T-helper 17 cell (primary cell): ENCODE data around the gene BRMS1. TPM values are rescaled to one million over a fixed set of nuclear protein-coding genes. Genes with fewer than 3 reads are reported as not detected.
"Not testable (repeated sequence)": the region's sequence is repeated elsewhere in the genome, so short reads cannot be mapped to it uniquely, and the experiment has no call there.

ENCODE experiments used
- ATAC-seq: fragments of 150-1000 bp; cut with Tn5 transposase; 2 replicates; pipeline ENCODE4 v1.10.0; 2021; ENCODE audit warnings: mild to moderate bottlenecking, moderate library complexity
- DNase-seq, 3 donors: peaks; one replicate each; pipeline versions ENCODE4 v3.0.0 to v3.0.0-alpha.2; 2020 to 2021
- H3K9me3 ChIP-seq: one replicate; pipeline ENCODE4 v1.7.0; 2013; ENCODE audit warnings: low read length, mild to moderate bottlenecking; ENCODE audit not compliant: control insufficient read depth, poor library complexity, severe bottlenecking
- H3K27ac Mint-ChIP-seq: one replicate; pipeline ENCODE4 v1.8.0; 2022; ENCODE audit warnings: mild to moderate bottlenecking, moderate library complexity, mixed read lengths
- H3K27me3 Mint-ChIP-seq: one replicate; pipeline ENCODE4 v1.8.0; 2022; ENCODE audit warnings: mixed read lengths
- H3K36me3 Mint-ChIP-seq: one replicate; pipeline ENCODE4 v1.8.0; 2022; ENCODE audit warnings: low read depth, mixed read lengths
- H3K4me1 Mint-ChIP-seq: one replicate; pipeline ENCODE4 v1.8.0; 2022; ENCODE audit warnings: mild to moderate bottlenecking, mixed read lengths
- H3K4me3 Mint-ChIP-seq: one replicate; pipeline ENCODE4 v1.8.0; 2022; ENCODE audit warnings: mild to moderate bottlenecking, moderate library complexity, mixed read lengths
- total RNA-seq, 4 donors: library from RNA in 2 of 4; stranded (reverse) in 2 of 4; gene quantifications; one replicate each; pipeline ENCODE4 v1.2.3 and lab custom pipeline; 2022 to 2026

Gene BRMS1, protein sequence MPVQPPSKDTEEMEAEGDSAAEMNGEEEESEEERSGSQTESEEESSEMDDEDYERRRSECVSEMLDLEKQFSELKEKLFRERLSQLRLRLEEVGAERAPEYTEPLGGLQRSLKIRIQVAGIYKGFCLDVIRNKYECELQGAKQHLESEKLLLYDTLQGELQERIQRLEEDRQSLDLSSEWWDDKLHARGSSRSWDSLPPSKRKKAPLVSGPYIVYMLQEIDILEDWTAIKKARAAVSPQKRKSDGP
- 10 to 100 TPM; 44.3 to 53.9 TPM for total RNA-seq
- total RNA-seq (lab: John Stamatoyannopoulos, UW), result 49.6 to 90.5 reads per million in 2 donors

DNA sequence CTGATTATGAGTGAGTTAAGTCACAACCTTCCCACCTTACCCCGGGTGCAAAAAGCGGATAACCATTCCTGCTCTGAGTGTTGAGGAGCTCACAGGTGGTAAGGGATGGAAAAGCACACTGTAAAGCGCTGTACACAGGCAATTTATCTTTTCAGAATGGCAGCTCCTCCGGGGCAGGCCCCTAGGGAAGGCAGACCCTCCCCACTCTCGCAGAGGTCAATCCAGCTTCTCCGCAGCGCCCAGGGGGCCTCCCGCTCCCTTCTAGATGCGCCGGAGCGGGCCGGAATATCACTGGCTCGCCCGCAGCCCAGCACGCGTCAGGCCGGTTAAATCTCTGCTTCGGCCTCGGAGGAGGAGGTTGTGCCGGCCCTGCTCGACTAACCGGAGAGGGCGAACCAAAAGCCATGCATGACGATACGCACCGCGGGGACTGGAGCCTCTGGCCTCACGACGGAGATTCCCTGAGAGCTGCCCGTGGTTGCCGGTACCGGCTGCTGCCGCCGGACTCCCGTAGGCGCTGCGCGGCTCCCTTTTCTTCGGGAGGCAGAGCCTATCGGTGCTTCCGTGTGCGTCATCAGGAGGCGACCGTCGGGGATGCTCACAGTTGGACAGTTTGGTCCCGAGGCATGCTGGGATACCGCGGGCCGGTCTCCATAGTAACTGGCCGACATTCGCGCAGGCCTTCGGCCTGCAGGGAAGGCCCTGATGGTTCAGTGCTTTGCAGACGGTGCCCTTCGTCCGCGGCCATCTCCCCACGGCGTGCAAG is at the start of gene BRMS1:
Gene BRMS1, minus strand, starts transcription at position 555 of the 766 bp plus-strand sequence. CDS start 2,870 bp downstream, outside the sequence.
- Mint-ChIP-seq H3K27ac (peak within 1 kb of the TSS; percentile 98), H3K4me1 (peaks cover 41% of the 10 kb centered on the region), H3K27me3 (no peaks in the 10 kb centered on the region), H3K4me3 (peak within 1 kb of the TSS; percentile 96), H3K36me3 (peaks cover 9% of the 10 kb centered on the region)
- no peaks in the 10 kb centered on the region for H3K9me3 ChIP-seq
- DNase-seq (peak; percentile 89 to 90 (median 89)), ATAC-seq (peak; percentile 88)

DNA sequence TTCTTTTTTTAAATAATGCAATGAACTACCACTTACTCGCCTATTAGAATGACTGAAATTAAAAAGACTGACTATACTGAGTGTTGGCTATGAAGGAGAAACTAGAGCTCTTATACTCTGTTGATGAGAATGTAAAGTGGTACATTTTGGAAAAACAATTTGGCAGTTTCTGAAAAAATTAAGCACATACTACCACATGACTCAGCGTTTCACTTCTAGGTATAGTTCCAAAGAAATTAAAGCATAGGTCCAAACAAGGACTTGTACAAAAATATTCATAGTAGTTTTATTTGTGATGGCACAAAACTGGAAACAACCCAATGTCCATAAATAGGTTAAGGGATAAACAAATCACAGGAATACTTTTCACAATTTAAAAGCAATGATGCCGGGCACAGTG is 49.0 kb upstream of the BRMS1 start:
- no peak for ATAC-seq
- no peaks in the 10 kb centered on the region for H3K36me3 Mint-ChIP-seq
- H3K4me3 Mint-ChIP-seq, result no peak overlapping the region
- no peaks in the 10 kb centered on the region for H3K9me3 ChIP-seq
- peaks cover 3% of the 10 kb centered on the region for H3K4me1 Mint-ChIP-seq
- DNase-seq, result no peak
- peaks cover 8% of the 10 kb centered on the region for H3K27me3 Mint-ChIP-seq
- no peak overlapping the region for H3K27ac Mint-ChIP-seq

DNA sequence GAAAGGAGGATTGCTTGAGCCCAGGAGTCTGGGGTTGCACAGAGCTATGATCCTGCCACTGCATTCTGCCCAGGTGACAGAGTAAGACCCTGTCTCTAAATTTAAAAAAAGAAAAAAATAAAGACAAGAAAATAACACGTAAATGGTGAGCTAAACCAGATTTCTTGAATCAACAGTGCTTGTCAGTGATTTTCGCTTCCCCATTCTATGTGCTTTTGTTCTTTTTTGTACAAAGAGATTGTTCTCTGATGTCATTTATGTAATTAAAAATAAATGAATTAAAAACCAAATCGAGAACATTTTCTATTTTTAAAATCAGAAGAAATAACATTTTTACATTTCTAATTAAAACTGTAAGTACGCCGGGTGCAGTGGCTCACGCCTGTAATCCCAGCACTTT is 46.4 kb upstream of the BRMS1 start:
- Mint-ChIP-seq H3K27me3 (peaks cover 8% of the 10 kb centered on the region), H3K4me1 (peaks cover 4% of the 10 kb centered on the region), H3K27ac (no peak overlapping the region), H3K4me3 (no peak overlapping the region), H3K36me3 (no peaks in the 10 kb centered on the region)
- ATAC-seq, result no peak
- DNase-seq, result no peak
- H3K9me3 ChIP-seq, result no peaks in the 10 kb centered on the region

DNA sequence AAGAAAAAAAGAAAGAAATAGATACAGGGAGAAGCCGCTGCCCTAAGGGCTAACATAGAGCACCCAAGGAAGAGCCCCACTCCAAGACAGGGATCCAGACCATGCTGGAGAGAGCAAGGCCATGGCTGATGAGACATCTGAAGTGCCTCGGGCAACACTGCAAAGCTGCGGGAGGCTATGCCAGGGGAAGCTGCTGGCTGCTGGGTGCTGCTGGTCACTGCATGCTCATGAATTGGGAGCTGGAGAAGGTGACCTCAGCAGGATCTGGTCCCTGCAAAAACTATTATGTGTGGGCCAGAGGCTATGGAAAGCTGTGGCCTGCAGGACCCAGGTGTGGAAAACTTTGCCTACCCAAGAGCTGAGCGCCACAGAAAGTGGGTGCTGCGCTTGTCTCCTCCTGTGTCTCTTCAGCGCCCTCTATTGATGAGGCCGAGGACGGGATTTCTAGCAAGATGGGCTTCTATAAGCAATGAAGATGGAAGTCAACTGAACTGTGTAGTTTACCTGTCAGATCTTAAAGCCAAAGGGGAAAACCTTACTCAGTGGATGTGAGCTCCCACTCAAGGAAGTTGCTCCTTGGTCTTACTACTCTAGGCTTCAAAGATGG is 44.0 kb upstream of the BRMS1 start:
- H3K9me3 ChIP-seq, result no peaks in the 10 kb centered on the region
- no peak overlapping the region for H3K27ac Mint-ChIP-seq
- DNase-seq (peak in 2 of 3 donors; percentile 37 to 61), ATAC-seq (peak; percentile 75)
- H3K36me3 Mint-ChIP-seq, result no peaks in the 10 kb centered on the region
- peaks cover 8% of the 10 kb centered on the region for H3K4me1 Mint-ChIP-seq
- no peak overlapping the region for H3K4me3 Mint-ChIP-seq
- peaks cover 4% of the 10 kb centered on the region for H3K27me3 Mint-ChIP-seq

DNA sequence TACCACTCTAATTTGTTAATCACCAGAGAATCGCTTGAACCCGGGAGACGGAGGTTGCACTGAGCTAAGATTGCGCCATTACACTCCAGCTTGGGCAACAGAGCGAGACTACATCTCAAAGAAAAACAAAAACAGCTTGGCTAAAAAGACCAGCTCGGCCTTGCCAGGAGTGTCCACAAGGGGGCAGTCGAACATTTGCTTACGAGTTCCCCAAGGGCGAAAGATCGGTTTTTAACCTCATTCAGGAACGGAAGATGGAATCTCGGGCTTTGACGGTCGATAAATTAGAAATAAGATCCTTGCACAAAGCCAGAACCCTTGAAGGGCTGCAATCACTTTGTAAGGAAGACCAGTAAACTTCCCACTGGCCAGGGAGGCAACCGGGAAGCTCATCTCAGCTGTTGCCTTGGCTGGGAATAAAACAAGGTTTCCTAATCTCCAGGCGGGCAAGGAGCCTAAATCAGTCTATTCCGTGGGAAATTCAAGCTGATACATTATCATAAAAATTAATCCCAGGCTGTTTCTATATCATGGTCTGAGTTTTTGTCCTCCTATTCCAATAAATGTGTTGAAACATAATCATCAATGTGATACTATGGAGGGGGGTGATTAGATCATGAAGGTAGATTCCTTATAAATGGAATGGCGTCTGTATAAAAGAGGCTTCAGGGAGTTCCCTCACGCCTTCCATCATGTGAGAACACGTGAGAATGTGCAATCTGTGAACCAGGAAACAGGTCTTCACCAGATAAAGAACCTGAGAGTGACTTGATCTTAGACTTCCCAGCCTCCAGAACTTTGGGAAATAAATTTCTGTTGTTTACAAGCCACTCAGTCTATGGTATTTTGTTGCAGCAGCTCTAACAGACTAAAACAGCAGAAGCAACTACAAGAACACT is 41.5 kb upstream of the BRMS1 start:
- no peaks in the 10 kb centered on the region for H3K36me3 Mint-ChIP-seq
- H3K4me1 Mint-ChIP-seq, result peaks cover 8% of the 10 kb centered on the region
- no peaks in the 10 kb centered on the region for H3K9me3 ChIP-seq
- H3K4me3 Mint-ChIP-seq, result peak overlapping the region; percentile 43
- no peak overlapping the region for H3K27ac Mint-ChIP-seq
- H3K27me3 Mint-ChIP-seq, result no peaks in the 10 kb centered on the region
- ATAC-seq, result peak; percentile 82
- DNase-seq, result peak; percentile 54 to 76 (median 55)

DNA sequence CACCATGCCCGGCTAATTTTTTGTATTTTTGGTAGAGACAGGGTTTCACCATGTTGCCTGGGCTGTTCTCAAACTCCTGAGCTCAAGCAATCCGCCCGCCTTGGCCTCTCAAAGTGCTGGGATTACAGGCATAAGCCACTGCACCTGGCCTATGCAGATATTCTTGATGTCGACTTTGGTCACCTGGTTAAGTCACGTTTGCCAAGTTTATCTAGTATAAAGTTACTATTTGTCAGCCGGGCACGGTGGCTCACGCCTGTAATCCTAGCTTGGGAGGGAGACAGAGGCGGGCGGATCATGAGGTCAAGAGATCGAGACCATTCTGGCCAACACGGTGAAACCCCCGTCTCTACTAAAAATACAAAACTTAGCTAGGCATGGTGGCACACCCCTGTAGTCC is 39.4 kb upstream of the BRMS1 start:
- ATAC-seq, H3K4me1 Mint-ChIP-seq, H3K9me3 ChIP-seq, DNase-seq, H3K27me3 Mint-ChIP-seq, H3K36me3 Mint-ChIP-seq, H3K27ac Mint-ChIP-seq, H3K4me3 Mint-ChIP-seq: not testable (repeated sequence)

DNA sequence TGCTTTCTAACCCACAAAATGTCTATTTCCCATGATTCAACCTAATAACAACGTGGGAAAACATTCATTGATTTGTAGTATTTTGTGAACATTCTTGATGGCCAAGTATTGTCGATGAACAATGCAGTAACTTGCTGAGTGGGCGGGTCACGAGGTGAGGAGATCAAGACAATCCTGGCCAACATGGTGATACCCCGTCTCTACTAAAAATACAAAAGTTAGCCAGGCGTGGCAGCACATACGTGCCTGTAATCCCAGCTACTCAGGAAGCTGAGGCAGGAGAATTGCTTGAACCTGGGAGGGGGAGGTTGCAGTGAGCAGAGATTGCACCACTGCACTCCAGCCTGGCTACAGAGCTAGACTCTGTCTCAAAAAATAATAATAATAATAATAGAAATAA is 35.4 kb upstream of the BRMS1 start:
- H3K36me3 Mint-ChIP-seq, H3K4me1 Mint-ChIP-seq, H3K27ac Mint-ChIP-seq, H3K27me3 Mint-ChIP-seq, ATAC-seq, H3K9me3 ChIP-seq, DNase-seq, H3K4me3 Mint-ChIP-seq: not testable (repeated sequence)

DNA sequence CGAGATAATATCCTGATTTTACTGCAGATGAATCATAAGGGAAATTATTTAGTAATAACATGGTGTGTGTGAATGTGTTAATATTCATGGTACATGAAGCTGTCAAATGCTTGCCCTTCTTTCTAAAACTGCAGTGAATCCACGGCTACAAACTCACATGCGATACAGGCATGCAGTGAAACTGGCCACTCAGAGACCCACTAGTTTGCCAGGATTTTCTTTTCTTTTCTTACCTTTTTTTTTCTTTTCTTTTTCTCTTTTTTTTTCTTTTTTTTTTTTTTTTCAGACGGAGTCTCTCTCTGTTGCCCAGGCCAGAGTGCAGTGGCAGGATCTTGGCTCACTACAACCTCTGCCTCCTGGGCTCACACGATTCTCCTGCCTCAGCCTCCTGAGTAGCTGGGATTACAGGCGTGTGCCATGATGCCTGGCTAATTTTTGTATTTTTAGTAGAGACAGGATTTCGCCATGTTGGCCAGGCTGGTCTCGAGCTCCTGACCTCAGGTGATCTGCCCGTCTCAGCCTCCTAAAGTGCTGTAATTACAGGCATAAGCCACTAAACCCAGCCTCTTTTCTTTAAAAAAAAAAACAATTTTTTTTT is 28.9 kb upstream of the BRMS1 start:
- ATAC-seq, H3K9me3 ChIP-seq, H3K27me3 Mint-ChIP-seq, H3K4me1 Mint-ChIP-seq, H3K4me3 Mint-ChIP-seq, H3K27ac Mint-ChIP-seq, H3K36me3 Mint-ChIP-seq, DNase-seq: not testable (repeated sequence)

DNA sequence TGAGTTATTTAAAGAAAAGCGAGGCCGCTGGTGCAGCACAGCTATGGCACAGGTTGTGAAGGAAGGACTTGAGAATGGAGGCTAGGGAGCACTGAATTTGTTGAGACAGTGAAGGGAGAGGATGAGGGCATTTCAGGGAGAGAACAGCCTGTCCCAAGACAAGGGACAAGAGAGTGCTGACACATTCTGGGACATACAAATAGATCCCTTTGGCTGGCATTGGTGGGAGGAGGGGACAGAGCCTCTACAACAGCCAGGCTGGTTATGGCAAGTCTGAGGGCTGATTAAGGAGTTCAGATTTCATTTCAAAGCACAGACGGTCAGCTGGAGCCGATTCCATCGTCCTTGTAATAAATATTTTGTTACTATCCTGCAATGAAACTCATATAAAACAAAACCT is 28.4 kb upstream of the BRMS1 start:
- ATAC-seq, result no peak
- DNase-seq, result no peak
- Mint-ChIP-seq H3K36me3 (no peaks in the 10 kb centered on the region), H3K4me3 (peak overlapping the region; percentile 25), H3K4me1 (peaks cover 8% of the 10 kb centered on the region), H3K27me3 (no peaks in the 10 kb centered on the region), H3K27ac (no peak overlapping the region)
- H3K9me3 ChIP-seq, result no peaks in the 10 kb centered on the region

DNA sequence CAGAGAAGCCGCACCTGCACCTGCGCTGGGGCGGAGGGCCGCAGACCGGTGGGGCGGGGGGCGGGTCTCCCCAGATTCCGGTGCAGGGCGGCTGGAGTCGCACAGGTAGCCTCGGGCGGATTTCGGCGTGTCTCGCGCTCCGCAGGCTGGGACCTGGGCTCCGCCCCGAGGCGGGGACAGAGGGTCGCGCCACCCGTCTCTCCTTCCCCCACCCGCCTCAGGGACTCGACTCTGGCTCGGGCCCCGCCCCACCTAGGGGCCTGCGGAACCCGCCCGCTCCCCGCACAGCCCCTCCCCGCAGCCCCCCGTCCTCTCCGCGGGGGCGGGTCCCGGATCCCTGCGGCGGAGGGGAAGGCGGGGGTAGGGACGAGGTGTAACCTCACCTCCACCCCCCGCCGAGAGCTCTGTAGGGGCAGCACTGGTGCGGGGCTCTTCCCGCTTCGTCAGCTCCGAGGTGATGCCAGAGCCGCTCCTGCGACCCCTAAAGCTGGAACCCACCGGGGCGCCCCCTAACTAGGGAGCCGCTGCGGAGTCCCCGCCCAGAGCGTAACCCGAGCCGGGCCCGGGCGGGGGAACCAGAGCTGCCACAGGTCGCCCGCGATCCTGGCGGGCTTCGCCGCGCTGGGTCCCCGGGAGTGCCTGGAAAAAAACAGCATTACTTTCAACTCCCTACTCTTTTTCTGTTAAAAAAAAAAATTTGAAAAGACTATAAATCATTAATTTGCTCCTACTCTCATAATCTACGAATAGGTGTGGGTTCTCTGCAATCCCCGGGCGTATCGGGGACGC is 26.9 kb upstream of the BRMS1 start, which contains the start of gene SLC29A2:
Gene SLC29A2, minus strand, starts transcription at position 134 of the 789 bp plus-strand sequence. CDS start 169 bp downstream, outside the sequence.
- no peak within 1 kb of the TSS for H3K27ac Mint-ChIP-seq
- peak; percentile 50 to 73 (median 61) for DNase-seq
- H3K4me1 Mint-ChIP-seq, result peaks cover 8% of the 10 kb centered on the region

DNA sequence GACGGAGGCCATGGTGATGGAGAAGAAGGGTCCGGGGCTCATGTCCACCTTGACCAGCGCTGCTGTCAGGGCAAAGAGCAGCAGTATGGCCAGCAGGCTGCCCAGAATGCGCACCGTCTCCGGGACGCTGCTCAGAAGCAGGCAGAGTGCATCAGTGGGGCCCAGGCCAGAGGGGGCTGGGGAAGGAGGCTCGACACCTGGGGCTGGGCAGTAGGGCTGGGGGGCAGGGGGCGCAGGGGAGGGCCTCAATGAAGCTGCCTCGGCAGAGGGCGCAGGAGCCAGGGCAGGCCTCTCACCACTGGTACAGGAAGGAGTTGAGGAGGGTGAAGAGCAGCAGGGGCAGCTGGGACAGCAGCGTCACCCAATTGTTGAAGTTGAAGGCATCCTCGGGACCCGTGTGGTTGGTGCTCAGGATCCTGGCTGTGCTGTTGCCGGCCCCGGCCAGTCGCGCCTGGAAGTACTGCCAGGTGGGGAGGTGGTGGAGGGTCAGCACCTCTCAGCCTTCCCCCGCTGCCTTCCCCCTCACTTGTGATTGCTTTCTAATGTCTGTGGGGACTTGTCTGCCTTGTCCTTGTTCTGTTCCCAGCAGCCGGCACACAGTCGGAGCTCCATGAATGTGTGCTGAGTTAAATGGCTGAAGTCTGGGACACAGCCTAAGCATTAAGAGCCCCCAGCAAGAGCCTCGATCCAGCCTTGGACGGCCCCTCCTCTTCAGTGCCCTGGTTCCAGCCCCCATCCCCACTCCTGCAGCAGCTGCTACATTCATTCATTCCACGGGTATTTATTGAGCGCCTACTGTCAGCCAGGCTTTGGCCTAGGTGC is 24.4 kb upstream of the BRMS1 start:
- H3K27me3 Mint-ChIP-seq, result no peaks in the 10 kb centered on the region
- no peak overlapping the region for H3K27ac Mint-ChIP-seq
- H3K9me3 ChIP-seq, result no peaks in the 10 kb centered on the region
- ATAC-seq (no peak), DNase-seq (no peak)
- H3K4me3 Mint-ChIP-seq, result no peak overlapping the region
- H3K4me1 Mint-ChIP-seq, result peaks cover 8% of the 10 kb centered on the region
- H3K36me3 Mint-ChIP-seq, result no peaks in the 10 kb centered on the region

More for the DNA sequence above, 26.9 kb upstream of the BRMS1 start, which contains the start of gene SLC29A2:
- H3K4me3 Mint-ChIP-seq, result peak within 1 kb of the TSS; percentile 78
- H3K9me3 ChIP-seq, result no peaks in the 10 kb centered on the region
- ATAC-seq, result peak; percentile 80
- no peaks in the 10 kb centered on the region for H3K27me3 Mint-ChIP-seq
- H3K36me3 Mint-ChIP-seq, result no peaks in the 10 kb centered on the region
